DMS153 (cell line): ENCODE measurements around the gene PIF1.

Source experiments
- DNase-seq: peaks from one replicate; lab custom pipeline; 2025; lab: John Stamatoyannopoulos, UW

PIF1 gene

GRCh38 chr15:64775551-64776401 is 49.7 kb downstream of the PIF1 start, which contains the start of gene RBPMS2:
Gene RBPMS2, minus strand, starts transcription at chr15:64775589. Its CDS starts 270 bp downstream, at chr15:64775319.
- no peak for DNase-seq

- DNase-seq = no peak
These were observed 50.6 kb downstream of the PIF1 start for GRCh38 chr15:64774629-64775493.

GRCh38 chr15:64774037-64774628 is 51.3 kb downstream of the PIF1 start:
- no peak for DNase-seq

- no peak for DNase-seq
These were observed 51.8 kb downstream of the PIF1 start for GRCh38 chr15:64773606-64774005.

GRCh38 chr15:64772964-64773363 is 52.5 kb downstream of the PIF1 start:
- DNase-seq = no peak

GRCh38 chr15:64772488-64772887 is 53.0 kb downstream of the PIF1 start:
- DNase-seq = no peak

- no peak for DNase-seq
These were observed 54.8 kb downstream of the PIF1 start for GRCh38 chr15:64770626-64771025.

GRCh38 chr15:64767203-64767602 is 58.2 kb downstream of the PIF1 start:
- DNase-seq = no peak

GRCh38 chr15:64766058-64766457 is 59.4 kb downstream of the PIF1 start:
- no peak for DNase-seq
